Cardiac fibroblast (primary cell): ENCODE measurements around the gene RHEBL1.

ENCODE experiments used
- DNase-seq, 2 donors: peaks; one replicate each; pipeline versions ENCODE4 v3.0.0 to v3.0.0-alpha.2; 2010; ENCODE audit warnings: low read depth in 2 of 2
- H3K4me3 ChIP-seq, 2 donors: replicated peaks in 1 of 2; 1 replicate in 1 of 2; 2 replicates in 1 of 2; pipeline ENCODE4 v1.5.1; 2011; ENCODE audit warnings: low read depth in 2 of 2, low read length in 2 of 2, mild to moderate bottlenecking in 2 of 2, moderate library complexity in 1 of 2
- CTCF ChIP-seq: IDR thresholded peaks from one replicate; pipeline ENCODE4 v1.5.1; 2011; ENCODE audit warnings: low read depth, mild to moderate bottlenecking, low read length, inconsistent platforms

The RHEBL1 gene

GRCh38 chr12:49105504-49106084 lies 35.8 kb upstream of the RHEBL1 start:
- DNase-seq, result peak; percentile 55 to 80
- H3K4me3 ChIP-seq, result no peak overlapping the region

GRCh38 chr12:49104822-49105221 lies 35.0 kb upstream of the RHEBL1 start:
- no peak for TF ChIP-seq CTCF
- DNase-seq, result no peak
- H3K4me3 ChIP-seq, result no peak overlapping the region

More at GRCh38 chr12:49105504-49106084, 35.8 kb upstream of the RHEBL1 start:
- no peak for TF ChIP-seq CTCF

GRCh38 chr12:49100380-49100779 lies 30.6 kb upstream of the RHEBL1 start:
- no peak for TF ChIP-seq CTCF

GRCh38 chr12:49098703-49099102 lies 28.9 kb upstream of the RHEBL1 start:
- TF ChIP-seq CTCF, result no peak
- no peak for DNase-seq
- H3K4me3 ChIP-seq, result no peak overlapping the region

More at GRCh38 chr12:49100380-49100779, 30.6 kb upstream of the RHEBL1 start:
- no peak overlapping the region for H3K4me3 ChIP-seq
- DNase-seq, result no peak

GRCh38 chr12:49098035-49098451 lies 28.3 kb upstream of the RHEBL1 start:
- H3K4me3 ChIP-seq, result no peak overlapping the region
- peak; percentile 58 to 63 for DNase-seq
- peak; percentile 92 for TF ChIP-seq CTCF

GRCh38 chr12:49097381-49097780 lies 27.6 kb upstream of the RHEBL1 start:
- H3K4me3 ChIP-seq, result no peak overlapping the region
- no peak for DNase-seq
- no peak for TF ChIP-seq CTCF

GRCh38 chr12:49094975-49095365 lies 25.2 kb upstream of the RHEBL1 start:
- no peak overlapping the region for H3K4me3 ChIP-seq
- peak in 1 of 2 donors; percentile 9 for DNase-seq
- no peak for TF ChIP-seq CTCF
